Lower lobe of right lung (tissue), 2 donors: ENCODE measurements around the gene RHBDD1. TPM values are rescaled to one million over a fixed set of nuclear protein-coding genes. Genes with fewer than 3 reads are reported as not detected.
"Not testable (repeated sequence)": the region's sequence is repeated elsewhere in the genome, so short reads cannot be mapped to it uniquely, and the experiment has no call there.

Experiments used
- ATAC-seq, 2 donors: fragments of 200-7000 bp; cut with Tn5 transposase; one replicate each; pipeline ENCODE4 v1.9.1; 2020 to 2022; ENCODE audit warnings: mild to moderate bottlenecking in 2 of 2, moderate library complexity in 2 of 2
- DNase-seq: peaks from one replicate; pipeline ENCODE4 v3.0.0-alpha.2; 2020
- H3K27ac ChIP-seq: fragments of 200-600 bp; one replicate; pipeline ENCODE4 v1.8.0; 2022
- H3K27me3 ChIP-seq: fragments of 200-600 bp; one replicate; pipeline ENCODE4 v1.8.0; 2022; ENCODE audit warnings: low read depth
- H3K36me3 ChIP-seq: fragments of 200-600 bp; one replicate; pipeline ENCODE4 v1.8.0; 2022; ENCODE audit warnings: mild to moderate bottlenecking
- H3K4me1 ChIP-seq: fragments of 200-600 bp; one replicate; pipeline ENCODE4 v1.8.0; 2022
- H3K4me3 ChIP-seq: fragments of 200-600 bp; one replicate; pipeline ENCODE4 v1.8.0; 2022; ENCODE audit warnings: mild to moderate bottlenecking
- H3K9me3 ChIP-seq: fragments of 200-600 bp; one replicate; pipeline ENCODE4 v1.8.0; 2022
- intact Hi-C: fragments of 100-400 bp; cut with DNase I; formaldehyde crosslinking; loops from one replicate; pipeline ENCODE4 v1.11.0; 2022
- total RNA-seq: library from RNA; stranded (reverse); fragmentation: NEBNext Ultra II Directional; extraction: Animal tissue kit (Norgen Biotek cat#: 25700); gene quantifications from one replicate; pipeline ENCODE4 v1.2.1, GENCODE V29; 2021
- TF ChIP-seq, protein P1 (sequence below): fragments of 200-600 bp; IDR thresholded peaks from one replicate; pipeline ENCODE4 v1.8.0; 2022; ENCODE audit warnings: antibody characterized with exemption, mild to moderate bottlenecking
- donor health status: DM: no; HTN: yes; CAD: no; lungs with severe emphysema.

Gene RHBDD1
- total RNA-seq, 1 donor from 2014 or later = 42.2 TPM

GRCh38 chr2:226839161-226839560 lies 3.3 kb downstream of the RHBDD1 start:
- no peaks in the 10 kb centered on the region for H3K27me3 ChIP-seq
- TF ChIP-seq, protein P1, sequence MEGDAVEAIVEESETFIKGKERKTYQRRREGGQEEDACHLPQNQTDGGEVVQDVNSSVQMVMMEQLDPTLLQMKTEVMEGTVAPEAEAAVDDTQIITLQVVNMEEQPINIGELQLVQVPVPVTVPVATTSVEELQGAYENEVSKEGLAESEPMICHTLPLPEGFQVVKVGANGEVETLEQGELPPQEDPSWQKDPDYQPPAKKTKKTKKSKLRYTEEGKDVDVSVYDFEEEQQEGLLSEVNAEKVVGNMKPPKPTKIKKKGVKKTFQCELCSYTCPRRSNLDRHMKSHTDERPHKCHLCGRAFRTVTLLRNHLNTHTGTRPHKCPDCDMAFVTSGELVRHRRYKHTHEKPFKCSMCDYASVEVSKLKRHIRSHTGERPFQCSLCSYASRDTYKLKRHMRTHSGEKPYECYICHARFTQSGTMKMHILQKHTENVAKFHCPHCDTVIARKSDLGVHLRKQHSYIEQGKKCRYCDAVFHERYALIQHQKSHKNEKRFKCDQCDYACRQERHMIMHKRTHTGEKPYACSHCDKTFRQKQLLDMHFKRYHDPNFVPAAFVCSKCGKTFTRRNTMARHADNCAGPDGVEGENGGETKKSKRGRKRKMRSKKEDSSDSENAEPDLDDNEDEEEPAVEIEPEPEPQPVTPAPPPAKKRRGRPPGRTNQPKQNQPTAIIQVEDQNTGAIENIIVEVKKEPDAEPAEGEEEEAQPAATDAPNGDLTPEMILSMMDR = no peak
- no peaks in the 10 kb centered on the region for H3K9me3 ChIP-seq
- peaks cover 35% of the 10 kb centered on the region for H3K4me1 ChIP-seq
- ATAC-seq = no peak
- no peaks in the 10 kb centered on the region for H3K36me3 ChIP-seq
- DNase-seq = no peak
- intact Hi-C loops = no loop called here
- no peak overlapping the region for H3K27ac ChIP-seq
- H3K4me3 ChIP-seq = no peak overlapping the region

- Histone ChIP-seq H3K36me3 (no peaks in the 10 kb centered on the region), H3K27me3 (no peaks in the 10 kb centered on the region), H3K27ac (no peak overlapping the region), H3K4me3 (no peak overlapping the region), H3K9me3 (no peaks in the 10 kb centered on the region), H3K4me1 (peaks cover 27% of the 10 kb centered on the region)
- no peak for DNase-seq
- intact Hi-C loops = no loop called here
- no peak for ATAC-seq
- TF ChIP-seq, protein P1 = no peak
Observed at GRCh38 chr2:226839951-226840350, 4.1 kb downstream of the RHBDD1 start.

GRCh38 chr2:226843001-226843400 lies 7.1 kb downstream of the RHBDD1 start:
- intact Hi-C loops, H3K27me3 ChIP-seq, H3K9me3 ChIP-seq, DNase-seq, H3K4me1 ChIP-seq, H3K36me3 ChIP-seq, H3K27ac ChIP-seq, ATAC-seq, H3K4me3 ChIP-seq: not testable (repeated sequence)

DNA sequence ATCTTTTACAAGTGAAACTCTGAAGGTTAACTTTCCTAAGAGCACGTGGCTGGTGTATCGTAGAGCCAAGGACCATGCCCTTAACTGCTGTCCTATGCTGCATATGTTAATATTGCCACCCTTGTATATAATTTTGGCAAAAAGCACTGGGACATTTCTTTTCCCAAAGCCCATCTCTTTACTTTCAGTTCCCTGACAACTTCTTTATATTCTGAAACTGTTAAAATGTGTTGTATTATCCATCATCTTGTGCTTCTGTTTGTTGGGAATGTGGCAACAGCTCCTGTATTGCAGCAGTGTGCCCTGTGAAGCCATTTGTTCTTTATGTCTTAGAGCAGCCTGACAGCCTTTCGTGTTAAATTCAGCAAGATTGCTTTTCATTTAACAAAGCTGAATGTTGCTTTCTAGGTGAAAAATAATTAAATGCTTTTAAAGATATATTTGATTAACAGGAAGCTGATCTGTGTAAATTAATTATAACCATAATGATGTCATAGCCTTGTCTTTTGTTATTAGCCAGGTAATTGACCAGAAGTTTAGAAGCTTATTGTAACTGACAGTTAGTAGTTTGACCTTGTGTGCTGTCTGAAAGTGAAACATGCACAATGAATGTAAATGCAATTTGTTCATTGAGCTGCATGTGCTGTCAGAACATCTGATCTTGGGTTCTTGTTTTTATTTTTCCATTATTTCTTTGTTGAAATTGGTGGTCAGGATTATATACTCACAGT lies 9.7 kb downstream of the RHBDD1 start:
- no peaks in the 10 kb centered on the region for H3K9me3 ChIP-seq
- H3K27me3 ChIP-seq = no peaks in the 10 kb centered on the region
- ATAC-seq = no peak
- intact Hi-C loops = no loop called here
- no peak overlapping the region for H3K27ac ChIP-seq
- no peaks in the 10 kb centered on the region for H3K36me3 ChIP-seq
- no peaks in the 10 kb centered on the region for H3K4me1 ChIP-seq
- H3K4me3 ChIP-seq = no peak overlapping the region
- TF ChIP-seq, protein P1 = no peak
- DNase-seq = no peak

DNA sequence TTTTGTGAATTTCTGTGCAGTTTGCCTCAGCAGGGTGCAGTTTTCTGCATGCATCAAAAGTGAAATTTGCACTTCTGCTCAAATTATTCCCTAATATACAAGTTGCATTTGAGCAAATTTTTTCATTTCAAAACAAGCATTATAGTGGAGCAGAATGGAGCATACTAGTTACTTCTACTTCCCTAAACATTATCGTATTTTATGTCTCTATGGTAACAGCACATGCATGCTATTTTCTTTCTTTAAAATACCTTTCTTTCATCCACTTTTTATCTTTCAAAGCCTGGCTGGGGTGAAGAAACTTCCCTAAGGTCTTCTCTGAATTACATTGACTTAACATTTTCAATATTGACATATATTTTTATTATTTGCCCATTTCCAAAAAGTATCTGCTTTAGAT lies 11.2 kb downstream of the RHBDD1 start:
- no peak for DNase-seq
- Histone ChIP-seq H3K36me3 (no peaks in the 10 kb centered on the region), H3K9me3 (no peaks in the 10 kb centered on the region), H3K27me3 (no peaks in the 10 kb centered on the region), H3K4me3 (no peak overlapping the region), H3K27ac (no peak overlapping the region), H3K4me1 (no peaks in the 10 kb centered on the region)
- TF ChIP-seq, protein P1 = no peak
- no peak for ATAC-seq
- intact Hi-C loops = no loop called here

GRCh38 chr2:226847511-226847910 lies 11.7 kb downstream of the RHBDD1 start:
- H3K27me3 ChIP-seq = no peaks in the 10 kb centered on the region
- ATAC-seq (no peak), DNase-seq (no peak)
- H3K4me3 ChIP-seq = no peak overlapping the region
- H3K27ac ChIP-seq = no peak overlapping the region
- H3K9me3 ChIP-seq = no peaks in the 10 kb centered on the region
- H3K36me3 ChIP-seq = no peaks in the 10 kb centered on the region
- intact Hi-C loops = no loop called here
- H3K4me1 ChIP-seq = no peaks in the 10 kb centered on the region
- TF ChIP-seq, protein P1 = no peak
